Prostate gland (tissue), 2 donors: ENCODE results near the gene PRSS56. TPM values are rescaled to one million over a fixed set of nuclear protein-coding genes. Genes with fewer than 3 reads are reported as not detected.
"Not testable (repeated sequence)": the region's sequence is repeated elsewhere in the genome, so short reads cannot be mapped to it uniquely, and the experiment has no call there.

Experiments
- DNase-seq: peaks from one replicate; pipeline ENCODE4 v3.0.0-alpha.2; 2019; ENCODE audit warnings: low spot score
- H3K27ac ChIP-seq, 2 donors: fragments of 200-600 bp; sonication (generic); 2 replicates each; pipeline ENCODE4 v1.5.1; 2017 to 2019
- H3K27me3 ChIP-seq: fragments of 200-600 bp; sonication (generic); replicated peaks from 2 replicates; pipeline ENCODE4 v1.5.1; 2019; ENCODE audit not compliant: insufficient read depth
- H3K36me3 ChIP-seq, 2 donors: fragments of 200-600 bp; sonication (generic); 1 replicate in 1 of 2; 2 replicates in 1 of 2; pipeline versions ENCODE4 v1.5.1 to v1.8.1; 2017 to 2019
- H3K4me1 ChIP-seq: fragments of 200-600 bp; sonication (generic); replicated peaks from 2 replicates; pipeline ENCODE4 v1.5.1; 2019
- H3K4me3 ChIP-seq, 2 donors: fragments of 200-600 bp; sonication (generic); 2 replicates each; pipeline ENCODE4 v1.5.1; 2017 to 2019
- H3K9me3 ChIP-seq: fragments of 200-600 bp; sonication (generic); 2 replicates; pipeline ENCODE4 v1.5.1; 2017
- CTCF ChIP-seq, 4 experiments: fragments of 200-600 bp in 2 of 4; fragments of 450-650 bp in 2 of 4; sonication (generic) in 2 of 4; IDR thresholded peaks; 1 replicate in 3 of 4; 2 replicates in 1 of 4; pipeline ENCODE4 v1.5.1; 2016 to 2019; ENCODE audit warnings: antibody characterized with exemption in 4 of 4, mild to moderate bottlenecking in 2 of 4, moderate library complexity in 2 of 4
- POLR2A ChIP-seq: fragments of 450-650 bp; IDR thresholded peaks from one replicate; pipeline ENCODE4 v1.6.1; 2016; ENCODE audit warnings: antibody characterized with exemption, mild to moderate bottlenecking
- POLR2AphosphoS5 ChIP-seq: sonication (generic); formaldehyde crosslinking; IDR thresholded peaks from one replicate; pipeline ENCODE4 v1.6.1; 2017; ENCODE audit warnings: antibody characterized with exemption
- WGBS: methylation state at CpG from one replicate; pipeline ENCODE4 v1.1.5; 2018; 5-methylcytosine and 5-hydroxymethylcytosine counted together
- intact Hi-C: fragments of 100-400 bp; cut with DNase I; formaldehyde crosslinking; loops from one replicate; pipeline ENCODE4 v1.14.2; 2022
- total RNA-seq, 2 donors: library from RNA; depleted of rRNA; stranded (reverse); fragments of >200 nt; gene quantifications; one replicate each; pipeline ENCODE4 v1.1.0, GENCODE V29; 2016

PRSS56 gene
- total RNA-seq, 2 donors from 2014 or later: not detected

DNA sequence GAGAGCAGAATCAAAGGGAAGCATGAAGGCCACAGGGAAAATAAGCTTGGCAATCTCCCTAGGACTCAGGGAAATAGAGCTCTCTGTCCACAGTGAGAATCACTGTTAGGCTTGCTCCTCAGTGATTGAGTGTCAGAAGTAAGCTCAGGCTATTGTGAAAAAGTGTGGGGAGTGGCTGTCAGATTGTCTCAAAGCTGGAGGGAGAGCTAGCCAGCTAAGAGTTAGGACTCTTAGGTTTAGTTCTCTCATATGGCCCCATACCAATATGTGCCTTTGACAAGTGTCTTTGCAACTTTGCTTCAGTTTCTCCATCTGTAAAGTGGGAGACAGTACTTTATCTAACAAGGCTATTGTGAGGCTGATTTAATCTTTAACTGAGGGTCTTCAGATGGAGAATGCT is 47.5 kb downstream of the PRSS56 start:
- TF ChIP-seq POLR2A (no peak), CTCF (IDR thresholded peaks at IDR 0.05) (no peak), POLR2AphosphoS5 (no peak)
- Histone ChIP-seq H3K27ac (no peak overlapping the region), H3K4me3 (no peak overlapping the region), H3K9me3 (no peaks in the 10 kb centered on the region), H3K36me3 (peaks cover 18 to 26% of the 10 kb centered on the region in 2 donors), H3K27me3 (no peaks in the 10 kb centered on the region), H3K4me1 (no peaks in the 10 kb centered on the region)
- DNase-seq: no peak
- intact Hi-C loops: no loop called here

GRCh38 chr2:232568161-232568560 is 48.0 kb downstream of the PRSS56 start:
- Histone ChIP-seq H3K4me3 (no peak overlapping the region), H3K36me3 (peaks cover 18 to 26% of the 10 kb centered on the region in 2 donors), H3K27ac (no peak overlapping the region), H3K4me1 (no peaks in the 10 kb centered on the region), H3K27me3 (no peaks in the 10 kb centered on the region), H3K9me3 (no peaks in the 10 kb centered on the region)
- 65% methylated on average over 5 of the region's 5 CpGs for WGBS
- intact Hi-C loops: no loop called here
- DNase-seq: no peak
- no peak for TF ChIP-seq POLR2A

DNA sequence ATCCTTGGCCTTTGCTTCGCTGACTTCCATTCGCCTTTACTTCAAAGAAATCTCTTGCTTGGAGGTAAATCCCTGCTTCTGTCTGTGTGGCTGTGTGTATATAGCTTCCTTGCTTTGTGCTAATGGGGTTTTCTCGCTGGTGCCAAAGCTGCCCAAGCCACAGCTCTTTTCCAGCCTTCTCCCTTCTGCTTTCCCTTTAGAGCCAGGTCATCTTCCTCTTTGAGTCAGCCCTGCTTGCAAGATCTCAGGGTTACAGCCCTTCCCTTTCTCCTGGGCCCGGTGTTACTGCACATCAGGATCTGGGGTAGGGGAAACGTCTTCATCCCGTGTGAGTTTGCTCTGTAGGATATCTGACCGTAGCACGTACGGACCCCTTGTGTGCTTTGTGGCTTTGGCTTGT is 49.4 kb downstream of the PRSS56 start:
- Histone ChIP-seq H3K9me3 (no peaks in the 10 kb centered on the region), H3K4me3 (no peak overlapping the region), H3K27me3 (no peaks in the 10 kb centered on the region), H3K4me1 (no peaks in the 10 kb centered on the region), H3K36me3 (peaks cover 18 to 26% of the 10 kb centered on the region in 2 donors), H3K27ac (no peak overlapping the region)
- DNase-seq: no peak
- TF ChIP-seq POLR2A (no peak), POLR2AphosphoS5 (no peak), CTCF (IDR thresholded peaks at IDR 0.05) (no peak)
- intact Hi-C loops: no loop called here
- WGBS: 93% methylated on average over 9 of the region's 9 CpGs

DNA sequence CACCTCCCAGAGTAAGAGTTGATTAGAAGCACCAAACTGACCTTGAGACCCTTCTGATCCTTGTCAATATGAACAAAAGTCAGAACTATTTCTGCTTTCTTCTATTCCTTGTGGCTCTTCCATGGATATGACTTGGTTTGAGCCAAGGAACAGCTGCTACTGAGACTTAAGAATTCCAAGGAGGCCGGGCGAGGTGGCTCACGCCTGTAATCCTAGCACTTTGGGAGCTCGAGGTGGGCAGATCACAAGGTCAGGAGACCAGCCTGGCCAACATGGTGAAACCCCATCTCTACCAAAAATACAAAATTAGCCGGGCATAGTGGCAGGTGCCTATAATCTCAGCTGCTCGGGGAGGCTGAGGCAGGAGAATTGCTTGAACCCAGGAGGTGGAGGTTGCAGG is 50.3 kb downstream of the PRSS56 start:
- H3K27ac ChIP-seq, H3K4me3 ChIP-seq, DNase-seq, H3K4me1 ChIP-seq, intact Hi-C loops, H3K27me3 ChIP-seq, H3K9me3 ChIP-seq: not testable (repeated sequence)
- H3K36me3 ChIP-seq: peaks cover 13 to 26% of the 10 kb centered on the region in 2 donors
- WGBS: 92% methylated on average over 6 of the region's 6 CpGs

GRCh38 chr2:232571026-232571474 is 50.9 kb downstream of the PRSS56 start:
- TF ChIP-seq POLR2AphosphoS5: no peak
- TF ChIP-seq CTCF (IDR thresholded peaks at IDR 0.05): no peak
- no peak for TF ChIP-seq POLR2A
- DNase-seq: no peak
- H3K27ac ChIP-seq: no peak overlapping the region
- intact Hi-C loops: no loop called here
- no peaks in the 10 kb centered on the region for H3K9me3 ChIP-seq
- H3K4me3 ChIP-seq: no peak overlapping the region
- WGBS: 62% methylated on average over 7 of the region's 7 CpGs
- H3K27me3 ChIP-seq: no peaks in the 10 kb centered on the region
- H3K36me3 ChIP-seq: peaks cover 13 to 23% of the 10 kb centered on the region in 2 donors
- H3K4me1 ChIP-seq: no peaks in the 10 kb centered on the region

- Histone ChIP-seq H3K4me1 (no peaks in the 10 kb centered on the region), H3K9me3 (no peaks in the 10 kb centered on the region), H3K36me3 (peaks cover 0 to 9% of the 10 kb centered on the region in 2 donors), H3K27ac (no peak overlapping the region), H3K27me3 (no peaks in the 10 kb centered on the region), H3K4me3 (no peak overlapping the region)
- intact Hi-C loops: no loop called here
- TF ChIP-seq POLR2AphosphoS5 (no peak), POLR2A (no peak), CTCF (IDR thresholded peaks at IDR 0.05) (no peak)
- DNase-seq: no peak
These were observed 52.9 kb downstream of the PRSS56 start for GRCh38 chr2:232573042-232573441.
